Type B pancreatic cell (in vitro differentiated cells): ENCODE results near the gene KIRREL3. TPM values are rescaled to one million over a fixed set of nuclear protein-coding genes. Genes with fewer than 3 reads are reported as not detected.

Experiments used
- DNase-seq: peaks from one replicate; pipeline ENCODE4 v3.0.0; 2021; ENCODE audit warnings: mixed read lengths; ENCODE audit not compliant: unreplicated experiment; ENCODE audit errors: extremely low spot score
- H3K27ac Mint-ChIP-seq: 2 replicates; pipeline ENCODE4 v1.8.0; 2021; ENCODE audit warnings: mild to moderate bottlenecking, mixed read lengths
- H3K27me3 Mint-ChIP-seq: 2 replicates; pipeline ENCODE4 v1.8.0; 2021; ENCODE audit warnings: mixed read lengths
- H3K36me3 Mint-ChIP-seq: 2 replicates; pipeline ENCODE4 v1.8.0; 2021; ENCODE audit warnings: mixed read lengths
- H3K4me1 Mint-ChIP-seq: one replicate; pipeline ENCODE4 v1.8.0; 2021; ENCODE audit warnings: mixed read lengths; ENCODE audit not compliant: unreplicated experiment
- H3K4me3 Mint-ChIP-seq: 2 replicates; pipeline ENCODE4 v1.8.0; 2021; ENCODE audit warnings: mild to moderate bottlenecking, mixed read lengths
- H3K9me3 Mint-ChIP-seq: 2 replicates; pipeline ENCODE4 v1.8.0; 2021; ENCODE audit warnings: mixed read lengths
- total RNA-seq: library from RNA; stranded (reverse); gene quantifications from 2 replicates; pipeline ENCODE4 v1.2.1, GENCODE V29; 2021; ENCODE audit warnings: low replicate concordance
- TF ChIP-seq, protein P1 (sequence below): fragments of 200-600 bp; sonication (generic); conservative IDR thresholded peaks from 2 replicates; pipeline ENCODE4 v1.5.0; 2021; ENCODE audit warnings: antibody characterized with exemption, mild to moderate bottlenecking

Gene KIRREL3
- total RNA-seq, 1 donor from 2014 or later: 4.1 TPM

DNA sequence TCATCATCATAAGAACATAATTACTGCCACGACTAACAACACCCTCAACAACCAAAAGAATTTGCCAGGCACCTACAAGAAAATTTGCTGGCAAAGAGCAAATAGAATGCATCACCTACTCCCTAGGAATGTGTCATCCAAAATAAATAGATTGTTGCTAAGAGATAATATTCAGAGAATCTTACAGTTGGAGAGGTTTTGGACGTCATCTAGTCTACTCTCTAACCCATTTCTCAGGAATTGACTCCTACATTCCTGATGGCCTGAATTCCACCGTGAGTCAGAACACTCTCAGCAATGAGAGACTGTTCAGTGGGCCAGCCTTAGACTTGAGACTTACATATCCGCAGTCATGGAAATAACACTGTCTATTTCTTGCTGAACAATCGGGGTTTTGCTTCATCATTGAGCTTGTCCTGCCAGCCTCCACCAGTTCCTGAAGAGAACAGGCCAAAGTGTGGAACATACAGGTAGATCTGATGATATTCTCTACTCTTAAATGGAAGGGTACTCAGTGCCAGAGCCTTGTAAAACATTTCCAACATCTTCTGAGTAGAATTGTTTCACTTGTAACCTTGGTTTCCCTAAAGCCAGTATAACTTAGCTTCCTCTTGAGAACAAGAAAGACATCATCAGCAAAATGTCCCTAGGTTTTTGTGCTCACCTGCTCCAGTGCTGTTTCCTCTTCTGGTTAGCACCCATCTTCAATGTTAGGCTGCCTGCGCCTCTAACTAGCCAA, 8.3 kb downstream of the KIRREL3 start:
- Mint-ChIP-seq H3K9me3 (no peaks in the 10 kb centered on the region), H3K27me3 (peaks cover 38% of the 10 kb centered on the region), H3K36me3 (no peaks in the 10 kb centered on the region), H3K4me1 (peaks cover 17% of the 10 kb centered on the region), H3K27ac (no peak overlapping the region), H3K4me3 (no peak overlapping the region)
- TF ChIP-seq, protein P1, sequence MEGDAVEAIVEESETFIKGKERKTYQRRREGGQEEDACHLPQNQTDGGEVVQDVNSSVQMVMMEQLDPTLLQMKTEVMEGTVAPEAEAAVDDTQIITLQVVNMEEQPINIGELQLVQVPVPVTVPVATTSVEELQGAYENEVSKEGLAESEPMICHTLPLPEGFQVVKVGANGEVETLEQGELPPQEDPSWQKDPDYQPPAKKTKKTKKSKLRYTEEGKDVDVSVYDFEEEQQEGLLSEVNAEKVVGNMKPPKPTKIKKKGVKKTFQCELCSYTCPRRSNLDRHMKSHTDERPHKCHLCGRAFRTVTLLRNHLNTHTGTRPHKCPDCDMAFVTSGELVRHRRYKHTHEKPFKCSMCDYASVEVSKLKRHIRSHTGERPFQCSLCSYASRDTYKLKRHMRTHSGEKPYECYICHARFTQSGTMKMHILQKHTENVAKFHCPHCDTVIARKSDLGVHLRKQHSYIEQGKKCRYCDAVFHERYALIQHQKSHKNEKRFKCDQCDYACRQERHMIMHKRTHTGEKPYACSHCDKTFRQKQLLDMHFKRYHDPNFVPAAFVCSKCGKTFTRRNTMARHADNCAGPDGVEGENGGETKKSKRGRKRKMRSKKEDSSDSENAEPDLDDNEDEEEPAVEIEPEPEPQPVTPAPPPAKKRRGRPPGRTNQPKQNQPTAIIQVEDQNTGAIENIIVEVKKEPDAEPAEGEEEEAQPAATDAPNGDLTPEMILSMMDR: no peak
- no peak for DNase-seq

DNA sequence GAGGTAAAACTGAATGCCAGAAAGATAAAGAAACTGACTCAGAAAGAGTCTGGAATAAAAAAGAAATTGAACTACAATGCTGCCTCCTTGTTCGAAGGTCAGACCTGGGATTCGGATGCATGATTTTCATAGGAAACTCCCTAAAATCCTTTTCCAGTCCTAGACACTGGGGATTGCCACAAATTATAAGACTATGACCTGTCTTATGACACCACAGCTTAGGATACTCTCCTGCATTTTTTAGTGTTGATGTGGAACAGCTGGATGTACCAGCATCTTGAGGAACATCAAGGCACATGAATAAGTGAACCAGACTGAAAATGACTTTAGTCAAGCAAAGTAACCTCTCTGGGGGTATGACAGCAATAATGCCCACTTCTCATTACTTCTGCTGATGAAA, 9.0 kb downstream of the KIRREL3 start:
- Mint-ChIP-seq H3K36me3 (no peaks in the 10 kb centered on the region), H3K4me1 (peaks cover 14% of the 10 kb centered on the region), H3K9me3 (peaks cover under 1% of the 10 kb centered on the region), H3K27ac (no peak overlapping the region), H3K27me3 (peaks cover 44% of the 10 kb centered on the region), H3K4me3 (no peak overlapping the region)
- no peak for DNase-seq
- TF ChIP-seq, protein P1: no peak

DNA sequence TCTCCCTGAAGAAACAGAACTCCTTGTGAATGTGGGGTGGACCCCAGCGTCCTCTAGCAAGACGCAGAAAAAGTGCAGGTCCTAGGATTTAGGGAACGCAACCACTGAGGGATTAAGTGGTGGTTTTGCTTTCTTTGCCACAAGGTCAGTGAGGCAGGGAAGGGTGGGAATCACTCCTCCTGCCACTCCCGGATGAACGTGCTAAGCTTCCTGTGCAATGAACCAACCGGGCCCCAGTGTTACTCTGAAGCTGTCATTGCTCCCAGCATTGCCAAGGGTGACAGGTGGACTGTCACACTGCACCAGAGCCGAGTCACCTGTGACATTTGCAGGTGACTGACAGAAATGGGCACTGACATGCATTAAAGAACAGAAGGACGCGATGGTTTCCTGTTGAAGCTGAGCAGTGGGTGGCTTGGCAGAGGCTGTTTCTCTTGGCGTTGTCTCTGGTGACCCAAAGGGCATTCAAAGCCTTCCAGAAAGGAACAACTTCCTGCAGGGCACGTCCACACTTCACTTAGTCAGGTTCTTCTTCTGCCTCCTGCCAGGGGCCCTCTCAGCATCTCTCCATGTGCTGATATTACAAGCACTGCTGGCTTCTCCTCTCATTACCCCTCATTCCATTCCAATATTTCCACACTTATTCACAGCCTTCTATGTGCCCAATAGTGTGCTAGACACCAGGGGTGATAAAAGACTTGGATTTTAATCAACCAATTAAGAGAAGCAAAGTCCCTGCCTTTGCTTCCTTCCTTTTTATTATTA, 9.7 kb downstream of the KIRREL3 start:
- Mint-ChIP-seq H3K27ac (no peak overlapping the region), H3K36me3 (no peaks in the 10 kb centered on the region), H3K4me1 (peaks cover 7% of the 10 kb centered on the region), H3K27me3 (peaks cover 48% of the 10 kb centered on the region), H3K4me3 (no peak overlapping the region), H3K9me3 (peaks cover 4% of the 10 kb centered on the region)
- no peak for DNase-seq
- TF ChIP-seq, protein P1: peak; percentile 17

DNA sequence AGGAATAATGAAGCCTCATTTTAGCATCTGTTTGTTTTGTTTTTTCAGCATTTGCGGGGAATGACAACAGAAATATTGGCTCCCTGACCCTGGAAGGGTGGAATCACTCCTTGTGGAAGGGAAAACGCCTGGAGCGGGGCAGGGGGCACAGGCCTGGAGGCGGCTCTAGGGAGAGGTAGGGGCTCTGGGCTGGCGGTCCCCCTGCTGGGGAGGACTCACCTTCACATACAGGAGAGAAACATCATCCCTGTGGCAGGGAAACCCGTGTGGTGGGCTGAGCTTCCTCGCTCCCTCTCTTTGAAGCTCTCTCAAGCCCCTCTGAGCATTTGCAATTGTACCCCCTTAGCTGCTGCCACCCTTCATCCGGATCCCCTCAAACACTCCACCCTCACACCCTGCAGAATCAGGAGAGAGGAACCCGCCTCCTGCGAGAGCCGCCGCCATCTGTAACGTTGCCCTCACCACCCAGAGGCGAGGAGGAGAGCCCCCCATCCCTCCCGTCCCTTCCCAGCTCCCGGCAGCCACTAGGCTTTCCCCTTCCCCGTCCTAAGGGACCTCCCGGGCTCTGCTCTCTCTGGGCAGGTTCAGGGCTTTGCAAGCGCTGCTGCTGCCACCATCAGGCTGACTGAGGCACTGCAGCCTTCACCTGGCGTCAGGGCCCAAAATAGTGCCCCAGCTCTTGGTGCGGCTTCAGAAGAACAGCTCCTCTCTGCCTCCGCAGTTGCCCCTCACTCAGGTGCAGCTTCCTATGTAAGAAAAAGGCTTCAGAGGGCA, 10.4 kb downstream of the KIRREL3 start:
- DNase-seq: peak; percentile 82
- peaks cover 52% of the 10 kb centered on the region for H3K27me3 Mint-ChIP-seq
- no peaks in the 10 kb centered on the region for H3K36me3 Mint-ChIP-seq
- peak overlapping the region; percentile 19 for H3K4me3 Mint-ChIP-seq
- TF ChIP-seq, protein P1: peak; percentile 94
- no peak overlapping the region for H3K27ac Mint-ChIP-seq
- H3K9me3 Mint-ChIP-seq: peaks cover 4% of the 10 kb centered on the region
- H3K4me1 Mint-ChIP-seq: no peaks in the 10 kb centered on the region

DNA sequence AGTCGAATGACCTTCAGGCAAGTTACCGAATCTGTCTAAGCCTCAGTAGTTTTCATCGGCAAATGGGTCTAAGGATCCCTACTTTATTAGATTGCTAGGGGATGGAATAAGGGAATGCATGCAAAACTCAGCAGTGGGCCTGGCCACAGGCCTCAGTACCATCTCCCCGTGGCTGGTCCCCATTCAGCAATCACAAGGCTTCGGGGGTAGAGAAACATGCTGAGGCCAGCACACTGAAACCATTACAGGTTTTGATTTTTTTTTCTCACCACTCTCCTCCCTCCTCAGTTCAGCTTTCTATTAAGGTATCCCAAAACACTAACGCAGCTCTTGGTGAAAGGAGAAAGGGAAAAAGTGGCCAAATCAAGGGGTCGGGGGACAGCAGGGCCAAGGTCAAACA, 11.9 kb downstream of the KIRREL3 start:
- no peaks in the 10 kb centered on the region for H3K36me3 Mint-ChIP-seq
- no peaks in the 10 kb centered on the region for H3K4me1 Mint-ChIP-seq
- peaks cover 4% of the 10 kb centered on the region for H3K9me3 Mint-ChIP-seq
- TF ChIP-seq, protein P1: no peak
- no peak overlapping the region for H3K27ac Mint-ChIP-seq
- peaks cover 54% of the 10 kb centered on the region for H3K27me3 Mint-ChIP-seq
- no peak for DNase-seq
- no peak overlapping the region for H3K4me3 Mint-ChIP-seq
